Neural progenitor cell (in vitro differentiated cells): ENCODE data around the gene SNX8.
"Not testable (repeated sequence)": the region's sequence is repeated elsewhere in the genome, so short reads cannot be mapped to it uniquely, and the experiment has no call there.

Source experiments
- CTCF ChIP-seq: fragments of 200-600 bp; sonication (generic); IDR thresholded peaks from 2 replicates; pipeline ENCODE4 v1.5.1; 2017; ENCODE audit warnings: antibody characterized with exemption, mild to moderate bottlenecking
- EZH2 ChIP-seq: fragments of 200-600 bp; sonication (generic); IDR thresholded peaks from 2 replicates; pipeline ENCODE4 v1.6.1; 2017; ENCODE audit warnings: antibody characterized with exemption, mild to moderate bottlenecking, moderate library complexity

GRCh38 chr7:2302743-2303397, 11.4 kb downstream of the SNX8 start:
- TF ChIP-seq CTCF, EZH2: not testable (repeated sequence)
